Activated CD4-positive, CD25-positive, alpha-beta regulatory T cell treated with anti-CD3 and anti-CD28 coated beads, Interleukin-2, amount 50 U/mL, for 24 hours (primary cell): Measurements from ENCODE around the gene GHSR.

Experiments used
- ATAC-seq, 2 donors: fragments of 150-1000 bp; cut with Tn5 transposase; one replicate each; pipeline ENCODE4 v1.10.0; 2021; ENCODE audit warnings: mild to moderate bottlenecking in 1 of 2, moderate library complexity in 1 of 2

GHSR gene, protein sequence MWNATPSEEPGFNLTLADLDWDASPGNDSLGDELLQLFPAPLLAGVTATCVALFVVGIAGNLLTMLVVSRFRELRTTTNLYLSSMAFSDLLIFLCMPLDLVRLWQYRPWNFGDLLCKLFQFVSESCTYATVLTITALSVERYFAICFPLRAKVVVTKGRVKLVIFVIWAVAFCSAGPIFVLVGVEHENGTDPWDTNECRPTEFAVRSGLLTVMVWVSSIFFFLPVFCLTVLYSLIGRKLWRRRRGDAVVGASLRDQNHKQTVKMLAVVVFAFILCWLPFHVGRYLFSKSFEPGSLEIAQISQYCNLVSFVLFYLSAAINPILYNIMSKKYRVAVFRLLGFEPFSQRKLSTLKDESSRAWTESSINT

DNA sequence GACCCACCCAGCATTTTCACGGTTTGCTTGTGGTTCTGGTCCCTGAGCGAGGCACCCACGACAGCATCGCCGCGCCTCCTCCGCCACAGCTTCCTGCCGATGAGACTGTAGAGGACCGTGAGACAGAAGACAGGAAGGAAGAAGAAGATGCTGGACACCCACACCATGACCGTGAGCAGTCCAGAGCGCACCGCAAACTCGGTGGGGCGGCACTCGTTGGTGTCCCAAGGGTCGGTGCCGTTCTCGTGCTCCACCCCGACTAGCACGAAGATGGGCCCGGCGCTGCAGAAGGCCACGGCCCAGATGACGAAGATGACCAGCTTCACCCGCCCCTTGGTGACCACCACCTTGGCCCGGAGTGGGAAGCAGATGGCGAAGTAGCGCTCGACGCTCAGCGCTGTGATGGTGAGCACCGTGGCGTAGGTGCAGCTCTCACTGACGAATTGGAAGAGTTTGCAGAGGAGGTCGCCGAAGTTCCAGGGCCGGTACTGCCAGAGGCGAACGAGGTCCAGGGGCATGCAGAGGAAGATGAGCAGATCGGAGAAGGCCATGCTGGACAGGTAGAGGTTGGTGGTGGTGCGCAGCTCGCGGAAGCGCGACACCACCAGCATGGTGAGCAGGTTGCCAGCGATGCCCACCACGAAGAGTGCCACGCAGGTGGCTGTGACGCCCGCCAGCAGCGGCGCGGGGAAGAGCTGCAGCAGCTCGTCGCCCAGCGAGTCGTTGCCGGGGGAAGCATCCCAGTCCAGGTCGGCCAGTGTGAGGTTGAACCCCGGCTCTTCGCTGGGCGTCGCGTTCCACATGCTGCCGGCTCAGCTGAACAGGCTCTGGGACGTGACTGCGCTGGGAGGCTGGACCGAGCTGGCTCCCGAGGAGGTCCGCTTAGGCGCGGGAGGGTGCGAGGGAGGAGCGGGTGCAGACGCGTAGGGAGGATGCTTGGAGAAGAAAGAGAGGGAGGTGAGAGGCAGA, at the start of gene GHSR:
TSS of gene GHSR (minus strand) at position 846 of the 969 bp plus-strand sequence. CDS start at position 803, 43 bp downstream.
- ATAC-seq = no peak

DNA sequence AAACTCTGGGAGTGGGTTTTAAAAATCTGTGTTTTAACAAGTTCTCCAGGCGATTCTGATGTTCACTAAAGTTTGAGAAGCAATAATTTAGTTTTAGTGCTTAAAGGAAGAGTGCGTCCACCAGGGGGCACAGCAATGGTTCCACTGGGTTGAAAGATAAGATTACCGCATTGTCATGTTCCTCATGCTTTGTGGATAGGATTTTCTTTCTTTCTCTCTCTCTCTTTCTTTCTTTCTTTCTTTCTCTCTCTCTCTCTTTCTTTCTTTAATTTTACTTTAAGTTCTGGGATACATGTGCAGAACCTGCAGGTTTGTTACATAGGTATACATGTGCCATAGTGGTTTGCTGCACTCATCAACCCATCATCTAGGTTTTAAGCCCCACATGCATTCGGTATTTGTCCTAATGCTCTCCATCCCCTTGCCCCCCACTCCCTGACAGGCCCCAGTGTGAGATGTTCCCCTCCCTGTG, 42.0 kb upstream of the GHSR start:
- peak in 1 of 2 donors; percentile 41 for ATAC-seq

DNA sequence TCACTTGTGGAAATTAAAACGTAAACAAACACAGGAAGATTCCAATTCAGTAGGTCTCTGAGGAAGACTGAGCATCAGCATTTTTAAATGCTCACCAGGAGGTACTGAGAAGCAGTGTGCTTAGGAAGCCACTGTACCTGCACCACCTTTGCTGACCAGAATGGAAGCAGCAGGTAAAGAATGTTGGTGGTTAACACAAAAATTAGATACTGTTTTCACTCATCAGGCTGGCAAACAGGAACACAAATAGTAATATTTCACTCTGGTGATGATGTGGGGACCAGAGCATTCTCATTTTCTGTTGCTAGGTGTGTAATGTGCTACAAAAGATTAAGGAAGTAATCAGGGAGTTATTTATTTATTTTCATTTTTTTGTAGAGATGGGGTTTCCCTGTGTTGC, 29.9 kb upstream of the GHSR start:
- peak in 1 of 2 donors; percentile 17 for ATAC-seq

DNA sequence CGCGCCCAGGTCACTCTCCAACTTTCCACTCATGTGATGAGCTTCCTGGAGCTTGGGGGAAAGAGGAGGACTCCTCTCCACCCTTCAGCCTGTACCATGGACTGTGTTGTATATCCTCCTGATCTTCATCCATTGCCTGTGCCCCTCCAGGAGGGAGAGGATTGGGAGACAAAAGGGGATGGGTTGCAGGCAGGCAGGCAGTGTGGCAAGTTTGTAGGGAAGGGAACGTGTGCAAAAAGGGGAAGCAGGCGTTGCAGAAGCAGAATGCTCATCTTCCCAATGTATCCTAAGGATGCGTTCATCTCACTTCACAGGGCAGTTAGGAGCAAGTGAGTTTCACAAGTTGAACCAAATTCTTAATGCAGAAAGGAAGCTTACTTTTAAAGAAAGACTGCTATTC, 28.1 kb upstream of the GHSR start:
- ATAC-seq = no peak

GRCh38 chr3:172475703-172476102, 27.4 kb upstream of the GHSR start:
- ATAC-seq = no peak

GRCh38 chr3:172471903-172472302, 23.6 kb upstream of the GHSR start:
- ATAC-seq = no peak

- no peak for ATAC-seq
These were observed 22.3 kb upstream of the GHSR start for GRCh38 chr3:172470588-172470987.

- no peak for ATAC-seq
These were observed 19.0 kb upstream of the GHSR start for GRCh38 chr3:172467170-172467824.

GRCh38 chr3:172466553-172467130, 18.4 kb upstream of the GHSR start:
- ATAC-seq = no peak

DNA sequence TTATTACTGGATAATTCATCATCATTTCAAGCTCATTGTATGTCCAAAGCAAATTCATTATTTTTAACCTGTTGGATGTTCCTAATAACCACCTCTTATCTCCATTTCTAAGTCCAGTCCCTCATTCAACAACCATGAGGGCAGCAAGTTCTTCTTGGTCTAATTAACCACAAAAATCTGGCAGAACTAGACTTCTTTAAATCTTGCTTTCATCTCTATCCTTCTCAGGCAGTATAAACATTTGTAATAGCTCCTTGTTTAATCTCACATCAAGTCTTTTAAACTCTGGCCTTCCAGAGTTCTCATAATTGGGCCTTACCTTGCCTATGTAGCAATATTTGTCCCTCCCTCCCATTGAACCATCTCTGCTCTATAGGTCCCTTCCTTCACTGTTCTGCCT, 17.0 kb upstream of the GHSR start:
- no peak for ATAC-seq

DNA sequence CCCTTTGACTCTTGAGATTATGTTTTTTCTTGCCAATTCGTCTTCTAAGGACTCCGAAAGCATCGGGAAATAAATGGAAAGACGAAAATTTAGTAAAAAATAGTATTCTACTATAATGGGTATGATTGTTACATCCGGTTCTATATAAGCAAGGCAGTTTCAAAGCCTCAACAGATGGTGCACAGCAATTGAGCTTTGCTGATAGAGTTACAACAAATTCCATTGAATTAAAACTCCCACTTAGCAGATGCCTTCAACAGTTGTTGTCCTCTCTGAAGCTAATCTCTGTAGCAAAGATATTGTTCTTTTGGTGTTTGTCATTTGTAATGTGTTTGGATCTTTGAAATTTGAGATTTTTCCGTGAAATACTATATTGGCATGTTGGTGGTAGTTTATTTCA, 16.1 kb upstream of the GHSR start:
- ATAC-seq = no peak

GRCh38 chr3:172461530-172462138, 13.4 kb upstream of the GHSR start:
- ATAC-seq = no peak

GRCh38 chr3:172456404-172456803, 8.1 kb upstream of the GHSR start:
- ATAC-seq = no peak

GRCh38 chr3:172454180-172454579, 5.9 kb upstream of the GHSR start:
- no peak for ATAC-seq

DNA sequence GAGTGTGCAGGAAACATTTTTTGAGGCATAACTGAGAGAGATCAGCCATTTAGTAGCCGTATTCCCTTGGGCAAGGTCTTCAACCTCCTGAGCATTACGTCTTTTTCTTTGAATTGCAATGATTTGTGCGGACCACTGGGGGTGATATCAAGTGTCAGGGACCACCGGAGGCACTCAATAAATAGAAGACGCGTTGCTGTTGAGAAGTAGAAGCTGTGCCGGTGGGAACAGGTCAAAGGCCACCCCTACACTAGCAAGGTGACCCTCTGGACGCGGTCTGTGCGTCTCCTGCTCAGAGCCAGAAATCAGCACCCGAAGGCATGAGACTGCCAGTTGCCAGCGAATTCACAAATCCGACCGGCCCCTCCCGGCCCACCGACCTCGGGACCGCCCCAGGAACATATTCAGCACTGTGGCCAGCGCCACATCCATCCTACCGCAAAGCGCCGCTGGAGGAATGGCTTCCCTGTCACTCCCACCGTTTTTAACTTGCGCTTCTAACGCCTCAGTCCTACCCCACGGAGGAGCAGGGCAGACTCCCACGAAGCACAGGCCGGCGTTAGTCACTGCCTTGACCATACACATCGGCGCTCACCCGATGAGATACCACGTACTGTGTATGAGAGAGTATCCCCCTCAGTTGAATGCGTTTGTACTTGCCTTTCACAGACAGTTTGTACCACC, 1.4 kb upstream of the GHSR start:
- no peak for ATAC-seq

GRCh38 chr3:172448661-172449465, 607 bp upstream of the GHSR start:
- ATAC-seq = no peak

DNA sequence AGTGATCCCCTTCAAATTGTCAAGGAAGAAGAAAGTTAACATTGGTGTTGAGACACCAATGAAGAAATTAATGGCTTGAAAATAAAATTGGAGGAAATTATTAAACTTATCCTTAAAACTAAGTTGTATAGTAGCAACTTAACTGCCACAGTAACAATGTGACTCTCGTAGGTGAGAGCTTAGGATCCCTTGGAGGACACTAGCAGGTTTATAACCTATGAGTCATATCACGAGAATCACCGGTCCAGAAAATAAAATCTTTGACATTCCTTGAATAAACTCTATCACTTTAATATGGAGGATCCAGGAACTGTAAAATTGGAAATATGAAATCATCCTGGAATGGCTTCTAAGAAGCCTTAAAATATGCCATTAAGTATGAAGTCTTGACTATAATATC, 2.1 kb downstream of the GHSR start:
- no peak for ATAC-seq

DNA sequence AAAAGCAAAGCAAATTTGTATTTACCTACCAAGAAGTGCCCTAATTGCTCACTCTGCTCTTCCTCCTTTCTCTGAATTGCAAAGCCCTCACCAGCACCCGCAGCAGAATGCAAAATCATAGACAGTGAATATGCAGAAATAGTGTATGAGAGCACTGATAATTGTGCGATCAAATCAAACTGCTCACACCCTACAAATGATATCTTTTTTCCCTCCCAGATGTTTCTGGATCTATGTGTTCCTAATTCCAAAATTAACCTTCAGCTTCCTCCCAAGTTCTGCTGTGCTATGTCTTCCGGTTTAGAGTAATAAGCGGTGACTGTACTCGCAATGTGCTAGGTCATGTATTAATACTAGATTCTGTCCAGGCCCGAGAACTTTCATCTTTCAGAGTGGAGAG, 3.4 kb downstream of the GHSR start:
- ATAC-seq = no peak

GRCh38 chr3:172442606-172443005, 5.7 kb downstream of the GHSR start:
- ATAC-seq = no peak

- no peak for ATAC-seq
These were observed 6.7 kb downstream of the GHSR start for GRCh38 chr3:172441581-172441980.

DNA sequence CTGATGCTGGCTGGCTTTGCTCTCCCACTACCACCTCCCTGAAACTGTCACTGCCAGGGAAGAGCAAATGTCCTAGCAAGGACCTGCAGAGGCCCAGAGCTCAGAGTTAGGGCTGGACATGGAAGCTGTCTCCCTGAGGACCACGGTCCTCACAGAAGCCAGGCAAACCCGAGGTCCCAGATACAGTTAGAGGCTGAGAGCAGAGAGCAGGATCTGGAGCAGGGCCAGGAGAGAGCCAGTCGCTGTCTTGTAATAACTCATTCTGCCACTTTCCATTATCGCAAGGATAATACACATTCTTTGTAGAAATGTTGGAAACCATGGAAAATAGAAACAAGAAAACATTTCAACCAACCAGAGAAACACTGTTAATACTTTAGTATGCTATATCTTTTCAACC, 10.1 kb downstream of the GHSR start:
- ATAC-seq = no peak
